Parietal lobe (tissue), 1 donor: ENCODE results near the gene CDH15. TPM values are rescaled to one million over a fixed set of nuclear protein-coding genes. Genes with fewer than 3 reads are reported as not detected.

Experiments
- total RNA-seq: library from RNA; depleted of rRNA; stranded (reverse); fragments of >200 nt; gene quantifications from one replicate; pipeline ENCODE4 v1.2.3, GENCODE V29; 2014

Gene CDH15
- not detected for total RNA-seq

GRCh38 chr16:89171216-89172170 lies at the start of gene CDH15:
CDH15 (plus strand) TSS chr16:89171748; CDS start chr16:89171832, 84 bp downstream.

GRCh38 chr16:89200124-89200849 lies 28.7 kb downstream of the CDH15 start, which contains the start of gene SLC22A31:
SLC22A31 (minus strand) TSS chr16:89200537; CDS start chr16:89200501, 36 bp downstream.

GRCh38 chr16:89217388-89218191 lies 46.0 kb downstream of the CDH15 start, which contains the start of gene ZNF778:
ZNF778 (plus strand) TSS chr16:89217703; CDS start chr16:89221128, 3,425 bp downstream.

Other genes with a start within 250 kb of the CDH15 start
- 3.8 TPM for gene CBFA2T3, start 194.5 kb upstream of the CDH15 start, total RNA-seq
- gene ACSF3, start 77.9 kb upstream of the CDH15 start, total RNA-seq = 23.5 TPM
- not detected for gene SLC22A31, start 28.8 kb downstream of the CDH15 start, total RNA-seq
- gene ZNF778, start 46.0 kb downstream of the CDH15 start, total RNA-seq = 37.6 TPM